Tongue (tissue), 2 donors: Measurements from ENCODE around the gene PRDM15. TPM values are rescaled to one million over a fixed set of nuclear protein-coding genes. Genes with fewer than 3 reads are reported as not detected.

Experiments
- small RNA-seq: library from RNA; depleted of rRNA; stranded (forward); fragments of <200 nt; gene quantifications from one replicate; pipeline ENCODE3, GENCODE V24; 2014; ENCODE audit warnings: low replicate concordance
- total RNA-seq: library from RNA; depleted of rRNA; stranded (reverse); fragments of >200 nt; gene quantifications from one replicate; pipeline ENCODE4 v1.2.3, GENCODE V29; 2014

Gene PRDM15
- total RNA-seq, 1 donor from 2014 or later = 7.0 TPM

Small RNAs within 50 kb of the gene (small RNA-seq; reads per million reads assigned to genes)
- gene RF00334 = not detected

Other genes with a start within 250 kb of the PRDM15 start
- 15.6 TPM for gene RIPK4, start 112.3 kb downstream of the PRDM15 start, total RNA-seq
- gene C2CD2, start 74.7 kb upstream of the PRDM15 start, total RNA-seq = 12.1 TPM
- 10.7 TPM for gene ZBTB21, start 131.0 kb upstream of the PRDM15 start, total RNA-seq
- gene UMODL1, start 192.0 kb upstream of the PRDM15 start, total RNA-seq = 0.10 TPM